HG02840 (cell line): ENCODE data around the gene MAPKAP1.

Experiments
- ATAC-seq: cut with Tn5 transposase; IDR thresholded peaks from one replicate; pipeline ENCODE4 v1.9.1; 2021; ENCODE audit warnings: mild to moderate bottlenecking, moderate library complexity, moderate number of reproducible peaks; ENCODE audit not compliant: unreplicated experiment, low FRiP score

Gene MAPKAP1

GRCh38 chr9:125470189-125470588 lies 236.8 kb downstream of the MAPKAP1 start:
- no peak for ATAC-seq

- no peak for ATAC-seq
Observed at GRCh38 chr9:125468646-125469045, 238.4 kb downstream of the MAPKAP1 start.

DNA sequence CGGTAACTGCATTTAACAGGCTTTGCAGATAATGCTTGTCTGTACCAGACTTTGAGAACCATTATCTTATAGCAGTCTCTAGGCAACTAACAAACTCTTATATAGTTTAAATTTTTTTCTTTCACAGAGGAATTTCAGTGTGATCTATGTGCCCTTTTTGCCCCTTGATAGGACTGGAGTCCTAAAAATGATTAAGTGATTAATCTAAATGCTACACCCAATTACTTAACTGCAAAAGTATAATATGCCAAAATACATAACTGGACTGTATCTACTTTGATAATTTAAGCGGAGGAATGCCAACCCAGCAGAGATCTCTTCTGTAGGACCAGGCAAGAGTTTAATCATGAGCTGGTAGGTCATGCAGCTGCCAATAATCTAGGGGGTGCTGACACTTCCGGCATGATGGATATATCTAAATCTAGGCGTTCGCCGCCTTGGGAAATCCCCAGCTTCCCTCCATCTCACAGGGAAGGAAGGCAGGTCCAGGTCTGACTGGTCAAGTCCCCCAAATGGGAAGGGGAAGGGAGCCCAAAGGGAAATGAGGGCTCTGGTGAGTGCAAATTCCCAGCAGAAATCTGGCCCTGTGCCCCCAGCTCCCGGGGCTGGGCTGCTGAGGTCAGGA lies 239.8 kb downstream of the MAPKAP1 start:
- ATAC-seq, result no peak

GRCh38 chr9:125466411-125466810 lies 240.6 kb downstream of the MAPKAP1 start:
- no peak for ATAC-seq

GRCh38 chr9:125464591-125465385 lies 242.2 kb downstream of the MAPKAP1 start:
- no peak for ATAC-seq

DNA sequence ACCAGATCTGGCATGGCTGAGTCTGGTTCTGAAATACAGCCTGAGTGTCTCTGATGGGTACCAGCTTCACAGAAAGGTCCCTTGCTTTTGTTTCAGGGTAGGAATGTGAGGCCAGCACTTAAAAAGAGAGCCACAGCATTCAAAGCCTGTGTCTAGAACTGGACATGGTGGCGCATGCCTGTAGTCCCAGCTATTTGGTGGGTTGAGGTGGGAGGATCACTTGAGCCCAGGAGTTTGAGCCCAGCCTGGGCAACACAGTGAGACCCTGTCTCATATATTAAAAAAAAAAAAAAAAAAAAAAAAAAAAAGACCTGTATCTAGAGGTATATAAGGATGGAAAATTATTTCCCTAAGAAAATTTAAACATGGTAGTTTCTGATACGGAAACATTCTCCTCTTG lies 243.1 kb downstream of the MAPKAP1 start:
- no peak for ATAC-seq

DNA sequence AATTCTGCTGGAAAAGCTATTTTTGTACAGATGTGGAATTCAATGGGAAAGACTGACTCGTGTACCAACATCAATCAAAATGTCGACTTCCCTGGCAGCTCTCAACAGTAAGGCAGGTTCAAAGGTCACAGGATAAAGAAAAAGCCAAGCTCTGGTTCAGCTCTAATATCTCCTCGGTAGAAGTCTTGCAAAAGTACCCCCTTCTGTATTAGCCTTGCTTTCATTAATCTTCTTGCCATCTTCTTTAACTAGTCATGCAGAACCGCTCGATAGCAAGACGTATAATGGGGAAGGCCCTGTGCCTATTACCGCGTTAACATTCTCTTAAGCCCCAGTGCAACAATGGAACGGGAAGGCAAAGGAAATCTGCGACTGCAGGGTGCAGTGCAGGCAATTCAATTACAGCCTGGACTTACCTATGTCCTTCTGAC lies 244.1 kb downstream of the MAPKAP1 start:
- ATAC-seq, result no peak

DNA sequence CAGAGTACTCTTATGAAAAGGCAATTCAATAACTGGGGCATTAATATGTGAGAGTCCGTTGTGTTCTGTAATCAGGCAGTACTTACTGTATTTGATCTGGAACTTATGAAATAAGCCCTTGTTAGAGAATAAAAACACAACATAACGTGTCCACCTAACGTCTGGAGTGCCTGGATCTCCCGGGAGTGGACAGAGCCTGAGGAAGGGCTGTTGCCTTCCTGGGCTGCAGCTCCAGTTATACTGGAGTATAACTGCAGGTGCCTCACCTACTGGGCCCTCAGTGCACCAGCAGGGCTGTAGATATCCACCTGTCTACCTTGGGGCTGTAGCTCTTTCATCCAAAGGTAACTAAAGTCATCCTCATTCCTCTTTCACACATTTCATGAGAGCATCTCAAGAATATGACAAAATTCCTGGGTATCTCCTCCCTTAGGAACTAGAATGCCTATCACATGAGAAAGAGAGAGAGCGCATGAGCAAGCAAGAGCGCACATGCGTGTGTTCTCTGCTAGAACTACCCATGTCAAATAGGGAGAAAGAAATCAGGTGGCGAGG lies 245.3 kb downstream of the MAPKAP1 start:
- ATAC-seq, result no peak

DNA sequence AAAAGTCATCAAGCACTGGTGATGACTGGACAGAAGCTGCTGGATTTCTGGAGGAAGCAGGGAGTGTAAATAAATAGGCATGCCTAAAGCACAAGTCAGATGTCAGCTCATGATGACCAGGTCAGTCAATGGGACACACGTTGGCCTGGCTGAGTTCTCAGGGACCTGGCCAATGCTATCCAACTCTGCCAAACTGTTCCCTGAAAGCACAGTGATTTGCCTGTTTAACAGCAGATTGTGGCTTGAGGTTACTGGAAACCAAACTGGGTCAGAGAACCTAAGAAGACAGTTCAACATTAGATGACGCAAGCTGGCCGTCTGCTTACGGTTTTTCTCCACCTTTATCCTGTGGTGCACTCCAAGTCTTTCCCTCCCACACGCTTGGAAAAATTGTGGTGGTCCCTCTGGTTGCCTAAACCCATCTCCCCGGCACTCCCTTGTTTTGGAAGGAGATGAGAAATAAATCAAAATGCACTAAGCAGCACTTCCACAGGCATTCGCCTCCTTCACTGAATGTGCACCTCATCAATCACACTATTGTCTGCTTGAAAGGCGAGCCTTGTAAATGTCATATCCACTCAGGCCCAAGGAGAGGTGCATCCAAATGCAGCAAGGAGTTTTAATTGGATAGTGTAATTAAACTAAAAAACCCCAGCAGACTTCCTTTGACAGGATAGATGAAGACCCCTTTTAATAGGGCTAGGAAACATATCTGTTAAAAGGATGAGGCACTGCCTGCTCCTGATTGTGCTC lies 245.9 kb downstream of the MAPKAP1 start:
- ATAC-seq, result no peak

- no peak for ATAC-seq
Observed at GRCh38 chr9:125460346-125460745, 246.7 kb downstream of the MAPKAP1 start.

DNA sequence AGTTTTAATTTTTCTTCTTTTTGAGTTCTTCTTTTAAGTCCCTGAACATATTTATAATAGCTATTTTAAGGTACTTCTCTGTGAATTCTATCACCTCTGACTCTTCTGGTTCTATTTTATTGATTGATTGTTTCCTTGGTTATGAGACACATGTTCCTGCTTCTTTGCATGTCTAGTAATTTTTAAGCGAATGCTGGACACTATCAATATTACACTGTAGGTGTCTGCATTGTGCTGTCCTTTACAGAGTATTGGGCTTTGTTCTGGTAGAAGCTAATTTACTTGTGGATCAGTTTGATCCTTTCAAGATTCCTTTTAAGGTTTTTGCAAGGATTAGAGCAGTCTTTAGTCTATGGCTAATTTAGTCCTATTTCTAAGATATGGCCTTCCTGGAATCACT lies 249.7 kb downstream of the MAPKAP1 start:
- no peak for ATAC-seq

GRCh38 chr9:125455876-125456275 lies 251.1 kb downstream of the MAPKAP1 start:
- no peak for ATAC-seq

DNA sequence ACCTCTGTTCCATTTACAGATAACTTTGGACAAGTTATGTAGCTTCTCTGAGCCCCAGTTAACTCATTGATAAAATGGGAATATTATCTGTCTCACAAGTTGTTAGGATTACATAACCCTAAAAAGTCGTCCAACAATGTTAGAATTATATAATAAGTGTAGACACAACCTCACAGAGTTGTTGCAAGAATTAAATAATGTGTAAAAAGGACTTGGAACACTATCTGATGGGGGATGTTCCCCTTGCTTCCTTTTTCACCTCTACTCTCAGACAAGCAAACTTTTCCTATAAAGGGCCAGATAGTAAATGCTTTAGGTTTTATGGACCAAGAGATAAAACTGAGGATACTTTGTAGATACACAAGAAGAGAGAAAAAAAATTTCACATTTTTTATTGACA lies 251.9 kb downstream of the MAPKAP1 start:
- ATAC-seq, result no peak

GRCh38 chr9:125447202-125447802 lies 259.7 kb downstream of the MAPKAP1 start:
- no peak for ATAC-seq

DNA sequence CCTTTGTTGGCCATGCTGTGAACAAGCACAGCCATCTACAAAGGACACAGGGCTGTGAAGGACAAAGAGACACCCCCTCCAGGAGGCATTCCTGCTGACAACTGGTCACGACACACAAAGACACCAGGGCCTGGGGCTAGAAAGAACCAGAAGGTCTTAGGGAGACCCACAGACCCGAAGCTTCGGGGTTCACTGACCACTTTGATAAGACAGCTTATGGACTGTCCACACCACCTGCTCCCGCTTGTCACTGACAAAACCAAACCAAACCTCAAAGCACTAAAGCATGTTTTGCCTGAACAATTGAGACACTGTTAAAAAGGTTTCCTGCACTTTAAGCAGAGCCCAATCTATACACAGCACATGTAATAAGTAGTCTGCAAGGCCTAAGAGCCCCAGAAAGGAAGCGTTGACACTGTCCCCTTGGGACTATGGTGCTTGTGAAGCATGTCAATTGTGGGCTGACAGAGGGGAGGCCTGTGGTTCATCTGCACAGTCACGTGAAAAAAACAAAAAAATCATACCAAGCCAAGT lies 260.4 kb downstream of the MAPKAP1 start:
- ATAC-seq, result peak; percentile 97

GRCh38 chr9:125444956-125445506 lies 262.0 kb downstream of the MAPKAP1 start:
- ATAC-seq, result no peak

DNA sequence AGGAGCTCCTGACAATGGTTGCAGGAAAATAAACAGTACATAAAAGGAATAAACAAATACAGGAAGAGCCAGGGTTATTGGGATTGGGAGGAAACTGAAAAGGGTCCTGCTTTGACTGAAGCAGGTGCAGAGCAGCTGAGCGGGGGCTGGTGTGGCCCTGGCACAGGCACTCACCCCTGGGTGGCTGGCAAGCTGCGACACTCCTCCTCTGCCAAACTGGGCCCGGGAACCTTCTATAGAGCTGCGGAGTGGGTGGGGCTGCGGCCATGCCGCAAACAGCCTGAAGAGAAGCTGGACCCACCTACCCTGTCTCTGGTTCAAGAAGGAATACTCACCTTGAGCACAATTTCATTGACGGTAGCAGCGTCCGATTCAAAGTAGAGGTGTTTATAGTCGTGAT lies 262.8 kb downstream of the MAPKAP1 start:
- ATAC-seq, result no peak

DNA sequence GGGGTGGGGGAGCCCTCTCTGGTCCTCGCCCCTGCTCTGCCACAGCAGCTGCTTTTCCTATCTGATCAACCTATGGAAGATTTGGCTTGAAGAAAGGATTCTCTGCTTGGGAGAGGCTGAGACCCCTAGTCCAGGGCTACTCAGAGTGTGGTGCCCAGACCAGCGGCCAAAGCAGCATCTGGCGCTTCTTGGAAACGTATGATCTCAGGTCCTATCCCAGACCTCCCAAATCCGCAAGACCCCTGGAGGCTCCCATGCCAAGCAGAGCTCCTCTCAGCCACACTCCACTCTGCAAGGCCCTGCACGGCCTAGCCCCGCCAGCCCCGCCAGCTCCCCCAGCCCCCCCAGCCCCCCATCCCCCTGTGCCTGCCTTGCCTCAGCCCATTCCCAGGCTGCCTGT lies 263.6 kb downstream of the MAPKAP1 start:
- no peak for ATAC-seq

GRCh38 chr9:125442452-125442851 lies 264.6 kb downstream of the MAPKAP1 start:
- no peak for ATAC-seq

GRCh38 chr9:125440411-125440810 lies 266.6 kb downstream of the MAPKAP1 start:
- ATAC-seq, result no peak
